GM12873 (cell line): ENCODE data around the gene EPAS1.

Source experiments
- CTCF ChIP-seq: IDR thresholded peaks from 2 replicates; pipeline ENCODE4 v1.5.1; 2012; ENCODE audit warnings: low read depth, mild to moderate bottlenecking, moderate library complexity, low read length, control low read depth; ENCODE audit not compliant: insufficient read depth; ENCODE audit errors: missing control alignments

EPAS1 gene

GRCh38 chr2:46351750-46352138 lies 54.5 kb downstream of the EPAS1 start:
- TF ChIP-seq CTCF: no peak

- no peak for TF ChIP-seq CTCF
Measured at GRCh38 chr2:46352621-46353020, 55.4 kb downstream of the EPAS1 start.

- TF ChIP-seq CTCF: no peak
Measured at GRCh38 chr2:46353509-46353908, 56.3 kb downstream of the EPAS1 start.

- no peak for TF ChIP-seq CTCF
Measured at GRCh38 chr2:46355756-46356155, 58.5 kb downstream of the EPAS1 start.

- TF ChIP-seq CTCF: no peak
Measured at GRCh38 chr2:46356991-46357390, 59.8 kb downstream of the EPAS1 start.

- TF ChIP-seq CTCF: no peak
Measured at GRCh38 chr2:46358713-46359112, 61.5 kb downstream of the EPAS1 start.

GRCh38 chr2:46360303-46360702 lies 63.1 kb downstream of the EPAS1 start:
- TF ChIP-seq CTCF: no peak

GRCh38 chr2:46361920-46362666 lies 64.9 kb downstream of the EPAS1 start:
- TF ChIP-seq CTCF: no peak
